HepG2 (cell line): ENCODE results near the gene GNRH2. TPM values are rescaled to one million over a fixed set of nuclear protein-coding genes. Genes with fewer than 3 reads are reported as not detected.

ENCODE experiments used
- BCLAF1 ChIP-seq: fragments of 450-650 bp; IDR thresholded peaks from 2 replicates; pipeline ENCODE4 v1.6.1; 2017; ENCODE audit warnings: mild to moderate bottlenecking
- EEA1 ChIP-seq: sonication (generic); formaldehyde crosslinking; IDR thresholded peaks from 2 replicates; pipeline ENCODE4 v1.5.1; 2020; ENCODE audit warnings: mild to moderate bottlenecking, missing genetic modification reagents, borderline replicate concordance
- FLYWCH1 ChIP-seq: sonication (generic); formaldehyde crosslinking; IDR thresholded peaks from 2 replicates; pipeline ENCODE4 v1.8.1; 2023; ENCODE audit warnings: mild to moderate bottlenecking, missing genetic modification reagents
- GFI1 ChIP-seq: sonication (generic); formaldehyde crosslinking; IDR thresholded peaks from 2 replicates; pipeline ENCODE4 v1.5.0; 2020; ENCODE audit warnings: missing genetic modification reagents, mild to moderate bottlenecking, borderline replicate concordance
- KAT8 ChIP-seq: IDR thresholded peaks from 2 replicates; pipeline ENCODE4 v1.6.1; 2016; ENCODE audit warnings: missing genetic modification reagents, missing compliant biosample characterization
- PHF21A ChIP-seq: sonication (generic); formaldehyde crosslinking; IDR thresholded peaks from 2 replicates; pipeline ENCODE4 v1.5.0; 2020; ENCODE audit warnings: mild to moderate bottlenecking, missing genetic modification reagents
- PRDM15 ChIP-seq: sonication (generic); formaldehyde crosslinking; IDR thresholded peaks from 2 replicates; pipeline ENCODE4 v1.4.0; 2020; ENCODE audit warnings: missing genetic modification reagents
- RARA ChIP-seq: IDR thresholded peaks from 2 replicates; pipeline ENCODE4 v1.6.1; 2016; ENCODE audit warnings: missing genetic modification reagents, missing compliant biosample characterization
- RBAK ChIP-seq: sonication (generic); formaldehyde crosslinking; IDR thresholded peaks from 2 replicates; pipeline ENCODE4 v1.5.1; 2020; ENCODE audit warnings: mild to moderate bottlenecking, missing genetic modification reagents
- RELA ChIP-seq: sonication (generic); formaldehyde crosslinking; IDR thresholded peaks from 2 replicates; pipeline ENCODE4 v1.4.0; 2020; ENCODE audit warnings: missing genetic modification reagents
- SRF ChIP-seq: IDR thresholded peaks from 2 replicates; pipeline ENCODE4 v1.6.1; 2011; ENCODE audit warnings: mild to moderate bottlenecking, low read depth, low read length, moderate library complexity
- THAP11 ChIP-seq: IDR thresholded peaks from 2 replicates; pipeline ENCODE4 v1.6.1; 2016; ENCODE audit warnings: missing biosample characterization, missing genetic modification reagents
- ZBTB1 ChIP-seq: sonication (generic); formaldehyde crosslinking; IDR thresholded peaks from 2 replicates; pipeline ENCODE4 v1.4.0; 2020; ENCODE audit warnings: missing genetic modification reagents, borderline replicate concordance
- ZBTB8A ChIP-seq: sonication (generic); formaldehyde crosslinking; IDR thresholded peaks from 2 replicates; pipeline ENCODE4 v1.4.0; 2020; ENCODE audit warnings: mild to moderate bottlenecking, low read depth, missing genetic modification reagents, borderline replicate concordance
- ZNF138 ChIP-seq: sonication (generic); formaldehyde crosslinking; IDR thresholded peaks from 2 replicates; pipeline ENCODE4 v1.5.0; 2020; ENCODE audit warnings: mild to moderate bottlenecking, low read depth, missing genetic modification reagents
- ZNF274 ChIP-seq: sonication (generic); formaldehyde crosslinking; IDR thresholded peaks from 2 replicates; pipeline ENCODE4 v1.5.1; 2020; ENCODE audit warnings: mild to moderate bottlenecking, missing genetic modification reagents
- ZNF343 ChIP-seq: sonication (generic); formaldehyde crosslinking; IDR thresholded peaks from 2 replicates; pipeline ENCODE4 v1.4.0; 2020; ENCODE audit warnings: mild to moderate bottlenecking, missing genetic modification reagents
- ZNF740 ChIP-seq: sonication (generic); formaldehyde crosslinking; IDR thresholded peaks from 2 replicates; pipeline ENCODE4 v1.4.0; 2020; ENCODE audit warnings: missing genetic modification reagents
- ZSCAN21 ChIP-seq: sonication (generic); formaldehyde crosslinking; IDR thresholded peaks from 2 replicates; pipeline ENCODE4 v1.8.0; 2022; ENCODE audit warnings: mild to moderate bottlenecking, missing genetic modification reagents, moderate library complexity, borderline replicate concordance
- ZSCAN29 ChIP-seq: sonication (generic); formaldehyde crosslinking; conservative IDR thresholded peaks from 2 replicates; pipeline ENCODE4 v1.4.0; 2020; ENCODE audit warnings: mild to moderate bottlenecking, missing genetic modification reagents
- polyA plus RNA-seq, 8 experiments: library from polyadenylated mRNA; depleted of rRNA in 3 of 8; stranded (reverse) in 7 of 8; unstranded in 1 of 8; fragments of >200 nt; fragmentation: Illumina TruSeq in 4 of 8; extraction: Trizol in 4 of 8; gene quantifications; 2 replicates each; pipeline versions ENCODE4 v1.2.1 to v1.2.3, GENCODE V29; 2011 to 2016; ENCODE audit warnings: low read depth in 4 of 8, missing spikeins in 1 of 8, mixed read lengths in 1 of 8; ENCODE audit not compliant: insufficient read depth in 1 of 8
- total RNA-seq, 5 experiments: library from RNA; depleted of rRNA; stranded (reverse); fragments of >200 nt; fragmentation: Illumina TruSeq; extraction: Trizol; gene quantifications; 2 replicates each; pipeline ENCODE4 v1.2.3, GENCODE V29; 2016; ENCODE audit warnings: low read depth in 1 of 5
- TF ChIP-seq, protein P1 (sequence below): sonication (generic); formaldehyde crosslinking; IDR thresholded peaks from 2 replicates; pipeline ENCODE4 v1.8.0; 2022; ENCODE audit warnings: mild to moderate bottlenecking, missing genetic modification reagents, moderate library complexity
- TF ChIP-seq, protein P2 (sequence below): IDR thresholded peaks from 2 replicates; pipeline ENCODE4 v1.6.1; 2016; ENCODE audit warnings: mild to moderate bottlenecking, missing biosample characterization, missing genetic modification reagents

Gene GNRH2
- total and polyA plus RNA-seq, 2 of the 13 experiments (the other 11 are each of a cell fraction or from before 2014, with no cell fraction given), result 0.28 TPM; not detected in 1

DNA sequence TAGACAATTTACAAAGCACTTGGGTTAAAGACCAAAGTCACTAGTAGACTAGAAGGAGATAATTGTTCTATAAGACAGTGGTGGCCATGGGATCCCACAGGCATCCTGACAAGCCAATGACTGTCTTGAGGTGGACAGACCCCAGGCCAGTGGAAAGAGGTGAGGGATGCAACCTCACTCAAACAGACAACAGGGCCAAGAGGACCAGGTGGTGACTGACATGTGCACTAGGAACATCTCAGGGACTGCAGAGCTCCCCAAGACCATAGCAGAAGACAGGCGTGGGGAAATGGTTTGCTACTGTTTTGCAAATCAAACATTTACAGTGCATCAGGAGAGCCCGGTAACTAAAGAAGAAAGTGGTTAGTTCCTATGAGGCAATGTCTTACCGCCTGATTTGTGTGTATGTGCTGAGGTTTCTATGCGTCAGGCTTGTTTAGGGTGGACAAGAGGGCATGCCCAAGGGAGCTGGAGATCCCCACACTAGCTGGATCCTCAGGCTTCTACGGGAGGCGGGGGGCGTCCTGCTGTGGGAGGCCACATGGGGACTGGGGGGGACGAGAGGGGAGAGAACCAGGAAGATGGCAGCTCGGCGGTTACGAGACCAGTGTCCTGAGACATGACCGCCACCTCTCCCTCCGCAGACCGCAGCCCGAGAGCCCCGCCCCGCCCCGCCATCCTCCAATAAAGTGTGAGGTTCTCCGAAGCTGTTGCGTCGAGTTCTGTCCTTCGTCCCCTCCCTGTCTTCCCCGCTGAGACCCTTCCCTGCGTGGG lies 1.8 kb downstream of the GNRH2 start (continued):
- TF ChIP-seq, protein P1, sequence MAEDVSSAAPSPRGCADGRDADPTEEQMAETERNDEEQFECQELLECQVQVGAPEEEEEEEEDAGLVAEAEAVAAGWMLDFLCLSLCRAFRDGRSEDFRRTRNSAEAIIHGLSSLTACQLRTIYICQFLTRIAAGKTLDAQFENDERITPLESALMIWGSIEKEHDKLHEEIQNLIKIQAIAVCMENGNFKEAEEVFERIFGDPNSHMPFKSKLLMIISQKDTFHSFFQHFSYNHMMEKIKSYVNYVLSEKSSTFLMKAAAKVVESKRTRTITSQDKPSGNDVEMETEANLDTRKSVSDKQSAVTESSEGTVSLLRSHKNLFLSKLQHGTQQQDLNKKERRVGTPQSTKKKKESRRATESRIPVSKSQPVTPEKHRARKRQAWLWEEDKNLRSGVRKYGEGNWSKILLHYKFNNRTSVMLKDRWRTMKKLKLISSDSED (CRISPR knock-in tag), result no peak; the same call in 1 of the 2 replicates
- TF ChIP-seq EEA1, result no peak; the same call in 1 of the 2 replicates
- TF ChIP-seq PHF21A, result no peak
- no peak for TF ChIP-seq ZSCAN21 (CRISPR knock-in tag)
- TF ChIP-seq ZNF274 (CRISPR knock-in tag), result no peak
- no peak for TF ChIP-seq PRDM15 (CRISPR knock-in tag)
- peak; percentile 16; the same call in 1 of the 2 replicates for TF ChIP-seq RBAK (CRISPR knock-in tag)
- no peak for TF ChIP-seq RELA
- TF ChIP-seq ZNF138, result no peak
- no peak; the same call in 1 of the 2 replicates for TF ChIP-seq ZNF343 (CRISPR knock-in tag)
- no peak for TF ChIP-seq KAT8 (CRISPR knock-in tag)
- TF ChIP-seq, protein P2, sequence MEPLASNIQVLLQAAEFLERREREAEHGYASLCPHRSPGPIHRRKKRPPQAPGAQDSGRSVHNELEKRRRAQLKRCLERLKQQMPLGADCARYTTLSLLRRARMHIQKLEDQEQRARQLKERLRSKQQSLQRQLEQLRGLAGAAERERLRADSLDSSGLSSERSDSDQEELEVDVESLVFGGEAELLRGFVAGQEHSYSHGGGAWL, result no peak
- no peak for TF ChIP-seq RARA (CRISPR knock-in tag)
- no peak for TF ChIP-seq BCLAF1
- TF ChIP-seq SRF, result no peak
- no peak for TF ChIP-seq ZNF740 (CRISPR knock-in tag)
- no peak for TF ChIP-seq THAP11
- peak; percentile 44; the same call in 1 of the 2 replicates for TF ChIP-seq GFI1 (CRISPR knock-in tag)
- TF ChIP-seq ZSCAN29 (CRISPR knock-in tag), result no peak
- no peak for TF ChIP-seq ZBTB1 (CRISPR knock-in tag)
- TF ChIP-seq ZBTB8A (CRISPR knock-in tag), result no peak
- no peak for TF ChIP-seq FLYWCH1 (CRISPR knock-in tag)
